Colonic mucosa (tissue), 4 donors: ENCODE data around the gene KLK11. TPM values are rescaled to one million over a fixed set of nuclear protein-coding genes. Genes with fewer than 3 reads are reported as not detected.

Experiments
- DNase-seq: peaks from one replicate; pipeline ENCODE4 v3.0.0-alpha.2; 2020
- H3K27ac ChIP-seq: fragments of 200-600 bp; one replicate; pipeline ENCODE4 v1.8.0; 2021
- H3K27me3 ChIP-seq: fragments of 200-600 bp; one replicate; pipeline ENCODE4 v1.8.0; 2021
- H3K36me3 ChIP-seq: fragments of 200-600 bp; one replicate; pipeline ENCODE4 v1.8.0; 2021
- H3K4me1 ChIP-seq: fragments of 200-600 bp; one replicate; pipeline ENCODE4 v1.8.0; 2021; ENCODE audit warnings: mild to moderate bottlenecking
- H3K4me3 ChIP-seq: fragments of 200-600 bp; one replicate; pipeline ENCODE4 v1.8.0; 2021
- H3K9ac ChIP-seq, 2 donors: one replicate each; pipeline ENCODE4 v1.7.0; 2013; ENCODE audit warnings: control low read depth in 2 of 2, low read depth in 2 of 2, low read length in 2 of 2
- H3K9me3 ChIP-seq: fragments of 200-600 bp; one replicate; pipeline ENCODE4 v1.8.0; 2021
- intact Hi-C: fragments of 100-400 bp; cut with DNase I; formaldehyde crosslinking; loops from one replicate; pipeline ENCODE4 v1.14.1; 2022
- total RNA-seq, 2 donors: library from RNA; stranded (reverse); fragmentation: NEBNext Ultra II Directional in 1 of 2; extraction: Animal tissue kit (Norgen Biotek cat#: 25700) in 1 of 2; gene quantifications; one replicate each; pipeline ENCODE4 v1.2.1, GENCODE V29; 2021
- TF ChIP-seq, protein P1 (sequence below): fragments of 200-600 bp; IDR thresholded peaks from one replicate; pipeline ENCODE4 v1.8.0; 2022; ENCODE audit warnings: antibody characterized with exemption, mild to moderate bottlenecking
- donor health status: healthy.
- donor health status: DM: no; HTN: no; CAD: no.
- donor health status: DM: no; HTN: no; CAD: no.

KLK11 gene
- total RNA-seq, 2 donors from 2014 or later = 0.88 to 0.94 TPM

DNA sequence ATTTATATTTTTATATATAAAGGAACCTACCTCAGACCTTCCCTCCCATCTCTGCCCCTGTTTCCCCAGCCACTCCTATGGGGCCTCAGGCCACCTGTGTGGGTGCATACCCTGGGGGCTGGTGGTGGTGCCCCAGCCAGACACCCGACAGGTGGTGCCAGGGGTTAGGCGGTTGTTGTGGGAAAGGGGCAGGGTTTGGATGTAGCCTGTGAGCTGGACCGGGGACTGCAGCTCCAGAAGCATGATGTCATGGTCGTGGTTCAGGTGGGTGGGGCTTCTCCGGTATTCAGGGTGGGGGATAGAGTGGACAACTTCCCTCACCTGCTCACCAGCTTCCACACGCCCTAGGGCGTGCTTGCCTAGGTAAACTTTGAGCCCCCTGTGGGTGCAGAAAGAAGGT is 33.3 kb upstream of the KLK11 start:
- intact Hi-C loops = no loop called here
- no peak overlapping the region for H3K4me3 ChIP-seq
- TF ChIP-seq, protein P1, sequence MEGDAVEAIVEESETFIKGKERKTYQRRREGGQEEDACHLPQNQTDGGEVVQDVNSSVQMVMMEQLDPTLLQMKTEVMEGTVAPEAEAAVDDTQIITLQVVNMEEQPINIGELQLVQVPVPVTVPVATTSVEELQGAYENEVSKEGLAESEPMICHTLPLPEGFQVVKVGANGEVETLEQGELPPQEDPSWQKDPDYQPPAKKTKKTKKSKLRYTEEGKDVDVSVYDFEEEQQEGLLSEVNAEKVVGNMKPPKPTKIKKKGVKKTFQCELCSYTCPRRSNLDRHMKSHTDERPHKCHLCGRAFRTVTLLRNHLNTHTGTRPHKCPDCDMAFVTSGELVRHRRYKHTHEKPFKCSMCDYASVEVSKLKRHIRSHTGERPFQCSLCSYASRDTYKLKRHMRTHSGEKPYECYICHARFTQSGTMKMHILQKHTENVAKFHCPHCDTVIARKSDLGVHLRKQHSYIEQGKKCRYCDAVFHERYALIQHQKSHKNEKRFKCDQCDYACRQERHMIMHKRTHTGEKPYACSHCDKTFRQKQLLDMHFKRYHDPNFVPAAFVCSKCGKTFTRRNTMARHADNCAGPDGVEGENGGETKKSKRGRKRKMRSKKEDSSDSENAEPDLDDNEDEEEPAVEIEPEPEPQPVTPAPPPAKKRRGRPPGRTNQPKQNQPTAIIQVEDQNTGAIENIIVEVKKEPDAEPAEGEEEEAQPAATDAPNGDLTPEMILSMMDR = no peak
- no peak for DNase-seq
- peaks cover 8% of the 10 kb centered on the region for H3K27me3 ChIP-seq
- H3K27ac ChIP-seq = no peak overlapping the region
- no peaks in the 10 kb centered on the region for H3K9me3 ChIP-seq
- H3K9ac ChIP-seq = no peak overlapping the region
- no peaks in the 10 kb centered on the region for H3K36me3 ChIP-seq
- no peaks in the 10 kb centered on the region for H3K4me1 ChIP-seq

- H3K27me3 ChIP-seq = no peaks in the 10 kb centered on the region
- DNase-seq = no peak
- H3K9me3 ChIP-seq = no peaks in the 10 kb centered on the region
- H3K4me1 ChIP-seq = no peaks in the 10 kb centered on the region
- no peak overlapping the region for H3K27ac ChIP-seq
- intact Hi-C loops = no loop called here
- TF ChIP-seq, protein P1 = no peak
- H3K4me3 ChIP-seq = no peak overlapping the region
- no peaks in the 10 kb centered on the region for H3K36me3 ChIP-seq
- H3K9ac ChIP-seq = no peak overlapping the region
Measured at GRCh38 chr19:51055866-51056265, 29.4 kb upstream of the KLK11 start.

GRCh38 chr19:51047031-51047335 is 20.6 kb upstream of the KLK11 start:
- H3K27ac ChIP-seq = no peak overlapping the region
- intact Hi-C loops = no loop called here

GRCh38 chr19:51044327-51044726 is 17.9 kb upstream of the KLK11 start:
- H3K27me3 ChIP-seq = no peaks in the 10 kb centered on the region
- no peak overlapping the region for H3K9ac ChIP-seq
- no peaks in the 10 kb centered on the region for H3K4me1 ChIP-seq
- TF ChIP-seq, protein P1 = no peak
- no peak for DNase-seq
- no peaks in the 10 kb centered on the region for H3K36me3 ChIP-seq
- no peaks in the 10 kb centered on the region for H3K9me3 ChIP-seq
- no peak overlapping the region for H3K27ac ChIP-seq
- H3K4me3 ChIP-seq = no peak overlapping the region
- intact Hi-C loops = no loop called here

More at GRCh38 chr19:51047031-51047335, 20.6 kb upstream of the KLK11 start:
- Histone ChIP-seq H3K9ac (no peak overlapping the region), H3K27me3 (no peaks in the 10 kb centered on the region), H3K36me3 (no peaks in the 10 kb centered on the region), H3K9me3 (no peaks in the 10 kb centered on the region), H3K4me3 (no peak overlapping the region), H3K4me1 (no peaks in the 10 kb centered on the region)
- TF ChIP-seq, protein P1 = no peak
- no peak for DNase-seq

GRCh38 chr19:51043497-51043896 is 17.1 kb upstream of the KLK11 start:
- Histone ChIP-seq H3K9ac (no peak overlapping the region), H3K27ac (no peak overlapping the region), H3K36me3 (no peaks in the 10 kb centered on the region), H3K27me3 (no peaks in the 10 kb centered on the region), H3K4me1 (no peaks in the 10 kb centered on the region), H3K9me3 (no peaks in the 10 kb centered on the region), H3K4me3 (no peak overlapping the region)
- TF ChIP-seq, protein P1 = no peak
- intact Hi-C loops = no loop called here
- DNase-seq = no peak

DNA sequence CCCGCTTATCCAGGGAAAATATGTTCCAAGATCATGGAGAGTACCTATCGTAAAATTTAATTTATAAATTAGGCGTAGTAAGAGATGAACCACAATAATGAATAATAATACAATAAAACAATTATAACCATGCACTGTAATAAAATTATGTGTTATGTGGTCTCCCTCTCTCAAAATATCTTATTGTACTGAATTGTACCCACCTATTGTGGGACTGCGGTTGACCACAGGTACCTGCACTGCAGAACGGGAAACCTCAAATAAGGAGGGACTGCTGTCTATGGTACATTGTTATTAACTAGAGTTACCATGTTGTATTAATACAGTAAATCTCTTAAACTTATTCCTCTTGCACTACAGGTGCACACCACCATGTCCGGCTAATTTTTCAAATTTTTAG is 13.7 kb upstream of the KLK11 start:
- no peaks in the 10 kb centered on the region for H3K36me3 ChIP-seq
- H3K27ac ChIP-seq = no peak overlapping the region
- intact Hi-C loops = no loop called here
- H3K4me1 ChIP-seq = no peaks in the 10 kb centered on the region
- H3K4me3 ChIP-seq = no peak overlapping the region
- no peak for DNase-seq
- H3K9me3 ChIP-seq = no peaks in the 10 kb centered on the region
- H3K9ac ChIP-seq = no peak overlapping the region
- TF ChIP-seq, protein P1 = no peak
- H3K27me3 ChIP-seq = no peaks in the 10 kb centered on the region
